MG63 (cell line): ENCODE results near the gene PLAGL2. TPM values are rescaled to one million over a fixed set of nuclear protein-coding genes. Genes with fewer than 3 reads are reported as not detected.

Source experiments
- DNase-seq: peaks from one replicate; pipeline ENCODE4 v3.0.0-alpha.2; 2020
- H3K27me3 ChIP-seq: fragments of 250-450 bp; sonication (Bioruptor Pico); 2 replicates; pipeline ENCODE4 v1.5.1; 2020; ENCODE audit warnings: mild to moderate bottlenecking, moderate library complexity
- H3K36me3 ChIP-seq: fragments of 250-450 bp; sonication (Bioruptor Pico); 2 replicates; pipeline ENCODE4 v1.5.1; 2020; ENCODE audit warnings: mild to moderate bottlenecking, moderate library complexity
- H3K4me3 ChIP-seq: fragments of 250-450 bp; sonication (Bioruptor Pico); 2 replicates; pipeline ENCODE4 v1.5.1; 2020; ENCODE audit warnings: mild to moderate bottlenecking, moderate library complexity
- H3K9me3 ChIP-seq: fragments of 250-450 bp; sonication (Bioruptor Pico); 2 replicates; pipeline ENCODE4 v1.5.1; 2020; ENCODE audit warnings: mild to moderate bottlenecking, moderate library complexity
- total RNA-seq: library from RNA; depleted of rRNA; stranded (reverse); fragments of >200 nt; shearing (Covaris generic); gene quantifications from 2 replicates; pipeline ENCODE4 v1.2.3, GENCODE V29; 2014; ENCODE audit warnings: low replicate concordance; rRNA removed

Gene PLAGL2
- total RNA-seq, 1 experiment from 2014 or later: 0.40 TPM

- Histone ChIP-seq H3K36me3 (peaks cover 45% of the 10 kb centered on the region), H3K27me3 (no peaks in the 10 kb centered on the region), H3K4me3 (no peak overlapping the region), H3K9me3 (no peaks in the 10 kb centered on the region)
- no peak for DNase-seq
Observed at GRCh38 chr20:32150291-32150848, 57.2 kb downstream of the PLAGL2 start.

GRCh38 chr20:32149566-32150170 is 57.9 kb downstream of the PLAGL2 start:
- Histone ChIP-seq H3K9me3 (no peaks in the 10 kb centered on the region), H3K27me3 (no peaks in the 10 kb centered on the region), H3K36me3 (peaks cover 46% of the 10 kb centered on the region), H3K4me3 (no peak overlapping the region)
- no peak for DNase-seq

- Histone ChIP-seq H3K4me3 (no peak overlapping the region), H3K27me3 (no peaks in the 10 kb centered on the region), H3K9me3 (no peaks in the 10 kb centered on the region), H3K36me3 (peaks cover 57% of the 10 kb centered on the region)
- DNase-seq: no peak
Observed at GRCh38 chr20:32144898-32145662, 62.5 kb downstream of the PLAGL2 start.

- H3K36me3 ChIP-seq: peaks cover 52% of the 10 kb centered on the region
- no peak overlapping the region for H3K4me3 ChIP-seq
- no peak for DNase-seq
- H3K27me3 ChIP-seq: no peaks in the 10 kb centered on the region
- no peaks in the 10 kb centered on the region for H3K9me3 ChIP-seq
Observed at GRCh38 chr20:32142991-32143390, 64.6 kb downstream of the PLAGL2 start.

Other genes starting within 250 kb of the PLAGL2 start
- not detected in 2 replicates for gene XKR7, start 239.6 kb downstream of the PLAGL2 start, total RNA-seq
- gene CCM2L, start 197.3 kb downstream of the PLAGL2 start, total RNA-seq: not detected in 2 replicates
- gene HCK, start 155.5 kb downstream of the PLAGL2 start, total RNA-seq: not detected in 2 replicates
- 4.3 and 7.4 TPM in 2 replicates for gene TM9SF4, start 98.0 kb downstream of the PLAGL2 start, total RNA-seq
- gene POFUT1, start 137 bp upstream of the PLAGL2 start, total RNA-seq: 42.7 and 56.6 TPM in 2 replicates
- 6.8 and 7.0 TPM in 2 replicates for gene KIF3B, start 69.9 kb upstream of the PLAGL2 start, total RNA-seq
- gene ASXL1, start 150.6 kb upstream of the PLAGL2 start, total RNA-seq: 25.2 and 39.8 TPM in 2 replicates